Measurements from ENCODE around the gene YES1.

Gene YES1

DNA sequence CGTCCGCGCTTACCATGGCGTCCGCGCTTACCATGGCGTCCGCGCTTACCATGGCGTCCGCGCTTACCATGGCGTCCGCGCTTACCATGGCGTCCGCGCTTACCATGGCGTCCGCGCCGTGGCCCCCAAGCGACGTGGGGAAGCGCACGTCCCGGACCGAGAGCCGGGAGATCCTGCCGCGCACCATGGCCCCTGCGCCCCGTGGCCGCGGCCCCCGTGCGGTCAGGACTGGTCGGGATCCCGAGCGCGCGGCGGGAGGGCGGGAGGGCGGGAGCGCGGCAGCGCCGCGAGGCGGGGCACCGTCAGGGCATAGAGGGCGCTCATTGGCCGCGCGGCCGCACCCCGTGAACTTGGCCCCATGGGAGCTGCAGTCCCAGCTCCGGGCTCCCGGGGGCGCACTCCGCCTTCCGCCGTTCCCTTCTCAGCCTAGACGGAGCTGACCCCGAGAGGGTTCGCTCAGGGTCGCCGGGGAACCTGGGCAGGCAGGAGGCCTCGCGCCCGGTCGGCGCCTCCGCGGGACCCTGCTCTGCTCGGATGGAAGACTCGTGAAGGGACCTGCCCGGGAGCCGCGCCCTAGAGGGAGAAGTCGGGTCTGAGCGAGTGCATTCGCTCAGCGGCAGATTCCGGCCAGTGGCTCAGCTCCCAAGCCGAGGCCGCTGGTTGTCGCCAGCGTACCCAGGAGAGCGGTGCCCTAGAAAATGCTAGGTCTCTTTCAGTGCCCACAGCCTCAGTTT lies 99.5 kb downstream of the YES1 start, which contains the start of gene ENOSF1:
Gene ENOSF1, minus strand, starts transcription at position 230 of the 734 bp plus-strand sequence. Its CDS starts 43 bp downstream, at position 187.
- DNase-seq, result peak; percentile 65
- in situ Hi-C loops (cut with HindIII; ENCODE audit: low pct_ligation_motif_present, low sequenced_read_pairs), result no loop called here

DNA sequence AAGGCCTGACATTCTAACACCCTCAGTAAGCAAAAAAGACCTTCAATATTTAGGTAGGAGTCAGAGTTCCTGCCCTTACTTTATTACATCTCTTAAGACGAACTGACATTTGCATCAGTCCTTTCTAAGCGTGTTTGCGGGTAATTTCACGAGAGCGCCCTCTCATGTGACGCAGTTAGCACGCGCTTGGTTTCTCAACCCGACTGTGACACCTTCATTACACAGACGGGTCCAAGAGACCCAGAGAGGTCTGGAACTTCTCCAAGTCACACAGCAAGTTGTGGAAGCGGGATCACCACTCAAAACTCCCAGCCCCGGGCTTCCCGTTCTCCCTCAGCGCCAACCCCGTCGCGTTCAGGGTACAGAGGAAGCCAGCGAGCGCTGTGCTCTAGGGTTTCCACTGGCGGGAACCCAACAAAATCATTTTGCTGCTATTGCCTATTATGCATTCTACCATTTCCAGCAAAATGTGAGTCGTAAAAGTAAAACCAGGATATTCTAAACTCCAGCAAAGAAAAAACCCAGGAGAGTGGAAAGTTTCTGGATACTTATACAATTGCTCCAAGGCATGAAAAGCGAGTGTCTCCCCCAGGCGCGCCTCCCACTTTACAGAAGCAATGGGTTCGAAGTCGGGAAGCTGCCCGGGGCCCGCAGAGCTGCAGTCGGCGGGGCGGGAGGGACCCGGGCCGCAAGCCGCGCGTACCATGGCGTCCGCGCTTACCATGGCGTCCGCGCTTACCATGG lies 100.2 kb downstream of the YES1 start:
- DNase-seq, result peak; percentile 76
- H3K27me3 ChIP-seq (replicated peaks), result no peaks in the 10 kb centered on the region
- H3K4me3 ChIP-seq (ENCODE audit: low read depth, low read length), result peak overlapping the region; percentile 73
- H3K27ac ChIP-seq, result peak overlapping the region; percentile 73
- TF ChIP-seq, protein P1, sequence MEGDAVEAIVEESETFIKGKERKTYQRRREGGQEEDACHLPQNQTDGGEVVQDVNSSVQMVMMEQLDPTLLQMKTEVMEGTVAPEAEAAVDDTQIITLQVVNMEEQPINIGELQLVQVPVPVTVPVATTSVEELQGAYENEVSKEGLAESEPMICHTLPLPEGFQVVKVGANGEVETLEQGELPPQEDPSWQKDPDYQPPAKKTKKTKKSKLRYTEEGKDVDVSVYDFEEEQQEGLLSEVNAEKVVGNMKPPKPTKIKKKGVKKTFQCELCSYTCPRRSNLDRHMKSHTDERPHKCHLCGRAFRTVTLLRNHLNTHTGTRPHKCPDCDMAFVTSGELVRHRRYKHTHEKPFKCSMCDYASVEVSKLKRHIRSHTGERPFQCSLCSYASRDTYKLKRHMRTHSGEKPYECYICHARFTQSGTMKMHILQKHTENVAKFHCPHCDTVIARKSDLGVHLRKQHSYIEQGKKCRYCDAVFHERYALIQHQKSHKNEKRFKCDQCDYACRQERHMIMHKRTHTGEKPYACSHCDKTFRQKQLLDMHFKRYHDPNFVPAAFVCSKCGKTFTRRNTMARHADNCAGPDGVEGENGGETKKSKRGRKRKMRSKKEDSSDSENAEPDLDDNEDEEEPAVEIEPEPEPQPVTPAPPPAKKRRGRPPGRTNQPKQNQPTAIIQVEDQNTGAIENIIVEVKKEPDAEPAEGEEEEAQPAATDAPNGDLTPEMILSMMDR (IDR thresholded peaks at IDR 0.05; ENCODE audit: low read depth, low read length, missing control alignments), result peak; percentile 23
- in situ Hi-C loops (cut with HindIII; ENCODE audit: low pct_ligation_motif_present, low sequenced_read_pairs), result no loop called here
- H3K36me3 ChIP-seq (replicated peaks), result no peaks in the 10 kb centered on the region

More for the DNA sequence above, 99.5 kb downstream of the YES1 start, which contains the start of gene ENOSF1:
- no peaks in the 10 kb centered on the region for H3K36me3 ChIP-seq (replicated peaks)
- TF ChIP-seq, protein P1 (IDR thresholded peaks at IDR 0.05; ENCODE audit: low read depth, low read length, missing control alignments), result peak; percentile 76
- peak within 1 kb of the TSS; percentile 73 for H3K27ac ChIP-seq
- peak within 1 kb of the TSS; percentile 73 for H3K4me3 ChIP-seq (ENCODE audit: low read depth, low read length)
- H3K27me3 ChIP-seq (replicated peaks), result no peaks in the 10 kb centered on the region

DNA sequence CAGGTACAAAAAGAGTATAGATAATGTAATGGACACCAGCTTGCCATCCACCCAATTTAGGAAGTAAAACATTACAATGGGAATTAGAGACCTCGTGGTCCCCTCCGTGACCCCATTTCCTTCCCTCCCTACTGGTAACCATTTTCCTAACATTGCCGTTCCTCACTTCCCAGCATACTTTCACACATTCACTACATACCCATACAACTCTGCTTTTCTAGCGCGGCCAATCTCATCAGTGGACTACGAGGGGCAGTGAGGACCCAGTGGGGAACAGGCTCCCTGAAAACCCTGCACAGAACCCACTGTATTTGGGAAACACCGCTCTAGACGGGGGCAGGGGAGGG lies 100.8 kb downstream of the YES1 start:
- Histone ChIP-seq H3K36me3 (replicated peaks) (no peaks in the 10 kb centered on the region), H3K4me3 (ENCODE audit: low read depth, low read length) (peak overlapping the region; percentile 73), H3K27ac (peak overlapping the region; percentile 73), H3K27me3 (replicated peaks) (no peaks in the 10 kb centered on the region)
- no peak for DNase-seq
- TF ChIP-seq, protein P1 (IDR thresholded peaks at IDR 0.05; ENCODE audit: low read depth, low read length, missing control alignments), result no peak
- in situ Hi-C loops (cut with HindIII; ENCODE audit: low pct_ligation_motif_present, low sequenced_read_pairs), result no loop called here

DNA sequence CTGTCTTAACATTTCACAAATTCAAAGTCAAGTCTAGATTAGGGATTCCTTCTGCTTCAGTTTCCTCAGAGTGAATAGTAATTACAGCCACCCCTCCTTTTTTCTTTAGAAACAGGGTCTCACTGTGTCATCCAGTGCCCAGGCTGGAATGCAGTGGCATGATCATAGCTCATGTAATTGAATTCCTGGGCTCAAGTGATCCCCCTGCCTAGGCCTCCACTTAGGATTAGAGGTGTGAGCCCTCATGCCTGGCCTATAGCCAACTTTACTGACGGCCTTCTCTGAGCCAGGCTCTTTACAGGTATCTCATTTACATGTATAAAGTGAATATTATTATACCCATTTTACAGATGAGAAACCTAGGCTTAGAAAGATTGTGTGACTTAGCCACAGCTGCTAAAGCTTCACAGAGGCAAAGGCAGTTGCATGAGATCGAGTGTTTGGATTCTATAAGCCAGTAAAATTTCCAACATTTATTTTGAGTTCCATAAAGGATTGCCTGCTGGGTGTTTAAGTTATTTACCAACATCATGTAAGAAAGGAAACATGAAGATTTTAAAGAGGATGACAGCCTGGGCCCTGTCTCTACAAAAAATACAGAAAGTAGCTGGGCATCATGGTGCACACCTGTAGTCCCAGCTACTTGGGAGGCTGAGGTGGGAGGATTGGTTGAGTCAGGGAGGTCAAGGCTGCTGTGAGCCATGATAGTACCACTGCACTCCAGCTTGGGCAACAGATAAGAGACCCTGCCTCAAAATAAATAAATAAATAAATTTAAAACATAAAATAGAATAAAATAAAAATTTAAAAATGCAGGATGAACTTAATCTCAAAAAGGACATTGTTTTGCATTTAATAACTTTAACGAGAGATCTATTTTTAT lies 101.4 kb downstream of the YES1 start:
- in situ Hi-C loops (cut with HindIII; ENCODE audit: low pct_ligation_motif_present, low sequenced_read_pairs), result no loop called here
- no peaks in the 10 kb centered on the region for H3K36me3 ChIP-seq (replicated peaks)
- peak overlapping the region; percentile 73 for H3K4me3 ChIP-seq (ENCODE audit: low read depth, low read length)
- H3K27ac ChIP-seq, result no peak overlapping the region
- no peaks in the 10 kb centered on the region for H3K27me3 ChIP-seq (replicated peaks)
- TF ChIP-seq, protein P1 (IDR thresholded peaks at IDR 0.05; ENCODE audit: low read depth, low read length, missing control alignments), result no peak
- DNase-seq, result no peak

DNA sequence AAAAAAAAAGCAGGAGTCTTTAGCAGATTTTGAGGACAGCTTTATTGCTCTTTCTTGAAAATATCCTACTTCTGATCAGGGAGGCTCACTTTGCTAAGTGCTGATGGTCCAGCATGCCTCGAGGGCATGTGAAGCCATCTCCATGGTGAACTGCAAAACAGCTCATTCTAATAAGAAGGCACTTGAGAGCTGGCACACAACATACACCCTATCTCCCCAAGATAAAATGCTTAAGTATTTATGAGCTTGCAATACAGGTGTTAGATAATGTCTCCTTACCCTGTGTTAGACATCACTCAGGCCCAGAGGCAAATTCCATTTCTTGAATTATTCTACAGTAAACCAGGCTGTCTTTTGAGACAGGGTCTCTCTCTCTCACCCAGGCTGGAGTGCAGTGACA lies 102.3 kb downstream of the YES1 start:
- no peaks in the 10 kb centered on the region for H3K36me3 ChIP-seq (replicated peaks)
- H3K27me3 ChIP-seq (replicated peaks), result no peaks in the 10 kb centered on the region
- H3K27ac ChIP-seq, result no peak overlapping the region
- TF ChIP-seq, protein P1 (IDR thresholded peaks at IDR 0.05; ENCODE audit: low read depth, low read length, missing control alignments), result no peak
- in situ Hi-C loops (cut with HindIII; ENCODE audit: low pct_ligation_motif_present, low sequenced_read_pairs), result no loop called here
- H3K4me3 ChIP-seq (ENCODE audit: low read depth, low read length), result no peak overlapping the region
- DNase-seq, result no peak

All from brain microvascular endothelial cell (primary cell).